Gastroesophageal sphincter (tissue), 4 donors: ENCODE data around the gene RANBP1. TPM values are rescaled to one million over a fixed set of nuclear protein-coding genes. Genes with fewer than 3 reads are reported as not detected.
"Not testable (repeated sequence)": the region's sequence is repeated elsewhere in the genome, so short reads cannot be mapped to it uniquely, and the experiment has no call there.

Experiments used
- ATAC-seq: fragments of 150-250 bp; one replicate; pipeline ENCODE4 v1.9.1; 2016; ENCODE audit warnings: mild to moderate bottlenecking, moderate library complexity
- H3K27ac ChIP-seq, 4 donors: fragments of 200-600 bp; sonication (generic) in 3 of 4; 1 replicate in 3 of 4; 2 replicates in 1 of 4; pipeline ENCODE4 v1.5.1; 2016 to 2019
- H3K27me3 ChIP-seq: fragments of 200-600 bp; sonication (generic); one replicate; pipeline ENCODE4 v1.5.1; 2019
- H3K36me3 ChIP-seq, 2 donors: fragments of 200-600 bp; sonication (generic); one replicate each; pipeline ENCODE4 v1.5.1; 2019; ENCODE audit warnings: control low read depth in 1 of 2
- H3K4me1 ChIP-seq, 3 donors: fragments of 200-600 bp; sonication (generic); 1 replicate in 2 of 3; 2 replicates in 1 of 3; pipeline ENCODE4 v1.5.1; 2016 to 2019; ENCODE audit warnings: control low read depth in 2 of 3
- H3K4me3 ChIP-seq, 2 donors: fragments of 200-600 bp; sonication (generic); one replicate each; pipeline ENCODE4 v1.5.1; 2019; ENCODE audit warnings: mild to moderate bottlenecking in 1 of 2, moderate library complexity in 1 of 2
- H3K9me3 ChIP-seq, 3 donors: fragments of 200-600 bp; sonication (generic); one replicate each; pipeline ENCODE4 v1.5.1; 2017 to 2019; ENCODE audit warnings: control low read depth in 2 of 3
- CTCF ChIP-seq, 4 experiments: fragments of 200-600 bp in 2 of 4; fragments of 450-650 bp in 2 of 4; sonication (generic) in 1 of 4; IDR thresholded peaks; one replicate each; pipeline ENCODE4 v1.5.1; 2017 to 2019; ENCODE audit warnings: antibody characterized with exemption in 4 of 4, mild to moderate bottlenecking in 2 of 4, moderate library complexity in 2 of 4
- EP300 ChIP-seq: sonication (generic); formaldehyde crosslinking; IDR thresholded peaks from one replicate; pipeline ENCODE4 v1.6.1; 2017; ENCODE audit warnings: antibody characterized with exemption, mild to moderate bottlenecking
- POLR2A ChIP-seq, 2 donors: fragments of 450-650 bp; IDR thresholded peaks; one replicate each; pipeline ENCODE4 v1.6.1; 2017; ENCODE audit warnings: antibody characterized with exemption in 2 of 2, mild to moderate bottlenecking in 2 of 2, moderate library complexity in 1 of 2
- POLR2AphosphoS5 ChIP-seq: sonication (generic); formaldehyde crosslinking; IDR thresholded peaks from one replicate; pipeline ENCODE4 v1.6.1; 2017; ENCODE audit warnings: antibody characterized with exemption
- WGBS, 2 donors: methylation state at CpG; one replicate each; pipeline ENCODE4 v1.1.5; 2018; ENCODE audit warnings: low coverage in 1 of 2; 5-methylcytosine and 5-hydroxymethylcytosine counted together
- total RNA-seq, 4 donors: library from RNA; depleted of rRNA; stranded (reverse); fragments of >200 nt; gene quantifications; one replicate each; pipeline ENCODE4 v1.1.0, GENCODE V29; 2016

Gene RANBP1
- total RNA-seq, 4 donors from 2014 or later: 115 to 162 (median 158) TPM

GRCh38 chr22:20156611-20157429 is 40.9 kb downstream of the RANBP1 start:
- 88% methylated on average over 3 of the region's 17 CpGs; no CpG with 5 or more reads in 1 of the 2 donors for WGBS, 2 donors
- no peaks in the 10 kb centered on the region for H3K36me3 ChIP-seq
- no peak overlapping the region for H3K27ac ChIP-seq
- TF ChIP-seq POLR2A (IDR thresholded peaks at IDR 0.05) (no peak), EP300 (no peak), CTCF (IDR thresholded peaks at IDR 0.05) (peak in 3 of 4 experiments; percentile 100), POLR2AphosphoS5 (no peak)
- ATAC-seq: peak; percentile 58
- peaks cover 40% of the 10 kb centered on the region for H3K27me3 ChIP-seq
- no peak overlapping the region for H3K4me3 ChIP-seq
- no peaks in the 10 kb centered on the region for H3K9me3 ChIP-seq
- peaks cover 0 to 7% (median 0%) of the 10 kb centered on the region in 3 donors for H3K4me1 ChIP-seq

GRCh38 chr22:20157430-20158183 is 41.7 kb downstream of the RANBP1 start:
- ATAC-seq: peak; percentile 5

GRCh38 chr22:20158391-20159036 is 42.6 kb downstream of the RANBP1 start:
- Histone ChIP-seq H3K36me3 (no peaks in the 10 kb centered on the region), H3K27ac (no peak overlapping the region), H3K27me3 (peaks cover 40% of the 10 kb centered on the region), H3K4me1 (peaks cover 0 to 7% (median 0%) of the 10 kb centered on the region in 3 donors), H3K4me3 (no peak overlapping the region), H3K9me3 (no peaks in the 10 kb centered on the region)
- WGBS, 2 donors: 33% methylated on average over 3 of the region's 15 CpGs; no CpG with 5 or more reads in 1 of the 2 donors
- no peak for TF ChIP-seq CTCF (IDR thresholded peaks at IDR 0.05)
- no peak for TF ChIP-seq POLR2AphosphoS5
- no peak for TF ChIP-seq EP300
- no peak for TF ChIP-seq POLR2A (IDR thresholded peaks at IDR 0.05)
- ATAC-seq: no peak

More at GRCh38 chr22:20157430-20158183, 41.7 kb downstream of the RANBP1 start:
- no peak overlapping the region for H3K27ac ChIP-seq
- H3K4me1 ChIP-seq: peaks cover 0 to 7% (median 0%) of the 10 kb centered on the region in 3 donors
- H3K9me3 ChIP-seq: no peaks in the 10 kb centered on the region
- peaks cover 40% of the 10 kb centered on the region for H3K27me3 ChIP-seq
- TF ChIP-seq EP300 (no peak), POLR2AphosphoS5 (no peak), POLR2A (IDR thresholded peaks at IDR 0.05) (no peak), CTCF (IDR thresholded peaks at IDR 0.05) (no peak)
- 60% methylated on average over 1 of the region's 15 CpGs; no CpG with 5 or more reads in 1 of the 2 donors for WGBS, 2 donors
- H3K4me3 ChIP-seq: no peak overlapping the region
- H3K36me3 ChIP-seq: no peaks in the 10 kb centered on the region

GRCh38 chr22:20159076-20159475 is 43.2 kb downstream of the RANBP1 start:
- peaks cover 38% of the 10 kb centered on the region for H3K27me3 ChIP-seq
- H3K9me3 ChIP-seq: no peaks in the 10 kb centered on the region
- 20 to 71% methylated on average over 1 of the region's 9 CpGs for WGBS, 2 donors
- peaks cover 0 to 7% (median 0%) of the 10 kb centered on the region in 3 donors for H3K4me1 ChIP-seq
- H3K27ac ChIP-seq: no peak overlapping the region
- H3K4me3 ChIP-seq: no peak overlapping the region
- TF ChIP-seq POLR2AphosphoS5 (no peak), POLR2A (IDR thresholded peaks at IDR 0.05) (no peak), EP300 (no peak), CTCF (IDR thresholded peaks at IDR 0.05) (no peak)
- no peaks in the 10 kb centered on the region for H3K36me3 ChIP-seq
- no peak for ATAC-seq

- not testable (repeated sequence) for H3K9me3 ChIP-seq, H3K36me3 ChIP-seq, H3K4me1 ChIP-seq, ATAC-seq, H3K4me3 ChIP-seq, H3K27ac ChIP-seq
- no CpG with 5 or more reads among the region's 14 CpGs for WGBS, 2 donors
- H3K27me3 ChIP-seq: peaks cover 34% of the 10 kb centered on the region
Observed at GRCh38 chr22:20159531-20159930, 43.6 kb downstream of the RANBP1 start.
